NCI-H510A (cell line): ENCODE data around the gene IZUMO2.
"Not testable (repeated sequence)": the region's sequence is repeated elsewhere in the genome, so short reads cannot be mapped to it uniquely, and the experiment has no call there.

Source experiments
- DNase-seq: peaks from one replicate; lab custom pipeline; 2025; lab: John Stamatoyannopoulos, UW

The IZUMO2 gene

DNA sequence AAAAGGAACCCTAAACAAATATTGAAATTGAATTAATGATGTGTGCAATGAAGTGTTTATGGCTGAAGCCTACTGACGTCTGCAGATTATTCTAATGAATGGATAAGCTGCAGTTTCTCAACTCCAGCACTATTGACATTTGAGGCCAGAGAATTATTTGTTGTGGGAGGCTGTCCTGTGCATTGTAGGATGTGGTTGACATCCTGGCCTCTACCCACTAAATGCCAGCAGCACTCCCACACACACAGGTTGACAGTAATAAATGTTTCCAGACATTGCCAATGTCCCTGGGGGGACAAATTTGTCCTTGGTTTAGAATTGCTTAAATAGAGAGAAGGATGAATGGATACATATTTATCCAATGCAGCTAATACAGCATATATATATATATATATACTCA lies 21.1 kb upstream of the IZUMO2 start:
- no peak for DNase-seq

DNA sequence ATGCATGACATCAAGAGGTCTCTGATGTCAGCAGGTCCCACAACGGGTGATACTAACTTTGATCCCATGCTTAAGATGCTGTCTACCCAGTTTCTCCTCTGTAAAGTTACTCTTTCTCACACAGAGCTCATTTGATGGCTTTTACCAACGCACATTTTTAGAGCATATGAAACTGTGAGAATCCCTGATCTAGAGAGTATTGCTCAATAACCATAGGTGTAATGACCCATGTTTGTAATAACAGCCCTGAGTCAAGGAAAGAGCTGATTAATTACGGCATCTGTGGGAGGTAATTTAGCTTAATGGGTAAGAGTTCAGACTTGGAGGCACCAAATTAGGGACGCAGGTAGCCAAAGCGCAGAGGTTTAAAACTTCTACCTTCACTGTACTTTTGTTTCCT lies 18.0 kb upstream of the IZUMO2 start:
- DNase-seq = no peak

- no peak for DNase-seq
Observed at GRCh38 chr19:50178859-50179537, 15.9 kb upstream of the IZUMO2 start.

DNA sequence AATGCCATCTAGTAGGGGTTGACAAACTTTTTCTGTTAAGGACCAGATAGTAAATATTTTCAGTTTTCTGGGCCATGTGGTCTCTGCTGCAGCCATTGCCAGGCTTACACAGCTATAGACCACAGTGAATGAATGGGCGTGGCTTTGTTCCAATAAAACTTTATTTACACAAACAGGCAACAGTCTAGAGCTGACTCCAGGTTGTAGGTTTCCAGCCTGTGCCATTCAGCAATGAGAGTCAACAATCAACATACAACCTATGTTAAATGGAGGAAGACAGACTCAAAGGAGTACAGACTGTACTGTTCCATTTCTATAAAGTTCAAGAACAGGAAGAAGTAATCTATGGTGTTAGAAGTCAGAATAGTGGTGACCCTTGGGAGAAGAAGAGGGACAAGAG lies 15.2 kb upstream of the IZUMO2 start:
- DNase-seq = no peak

DNA sequence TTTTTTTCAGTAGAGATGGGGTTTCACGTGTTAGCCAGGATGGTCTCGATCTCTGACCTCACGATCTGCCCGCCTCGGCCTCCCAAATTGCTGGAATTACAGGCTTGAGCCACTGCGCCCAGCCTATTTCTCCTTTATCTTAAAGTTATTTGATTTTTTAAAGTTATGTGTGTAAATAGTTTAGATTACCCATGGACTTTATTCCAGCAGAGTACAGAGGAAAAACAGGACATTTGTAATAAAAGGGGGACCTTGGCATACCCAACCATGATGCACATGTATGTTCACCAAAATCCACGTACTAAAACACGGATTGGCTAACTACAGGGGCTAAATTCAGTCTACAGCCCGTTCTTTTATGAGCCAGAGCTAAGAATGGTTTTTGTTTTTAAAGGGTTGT lies 13.7 kb upstream of the IZUMO2 start:
- no peak for DNase-seq

DNA sequence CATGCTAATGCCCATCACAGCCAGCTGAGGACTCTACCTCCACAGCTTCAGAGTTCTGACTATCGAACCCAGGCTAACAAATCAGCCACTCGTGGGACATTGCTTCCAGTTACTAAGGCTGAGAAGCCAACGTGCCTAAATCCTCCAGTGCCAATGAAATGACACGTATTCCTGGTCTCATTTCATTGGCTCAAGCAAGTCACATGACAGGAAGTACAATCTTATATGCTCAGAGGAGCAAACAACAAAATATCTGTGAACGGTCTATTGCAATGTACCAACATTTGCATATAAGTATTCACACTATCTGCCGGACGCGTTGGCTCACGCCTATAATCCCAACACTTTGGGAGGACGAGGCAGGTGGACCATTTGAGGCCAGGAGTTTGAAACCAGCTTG lies 12.8 kb upstream of the IZUMO2 start:
- DNase-seq = no peak

GRCh38 chr19:50174100-50174793 lies 11.2 kb upstream of the IZUMO2 start:
- DNase-seq = no peak

- DNase-seq = no peak
Observed at GRCh38 chr19:50173127-50173526, 10.0 kb upstream of the IZUMO2 start.

DNA sequence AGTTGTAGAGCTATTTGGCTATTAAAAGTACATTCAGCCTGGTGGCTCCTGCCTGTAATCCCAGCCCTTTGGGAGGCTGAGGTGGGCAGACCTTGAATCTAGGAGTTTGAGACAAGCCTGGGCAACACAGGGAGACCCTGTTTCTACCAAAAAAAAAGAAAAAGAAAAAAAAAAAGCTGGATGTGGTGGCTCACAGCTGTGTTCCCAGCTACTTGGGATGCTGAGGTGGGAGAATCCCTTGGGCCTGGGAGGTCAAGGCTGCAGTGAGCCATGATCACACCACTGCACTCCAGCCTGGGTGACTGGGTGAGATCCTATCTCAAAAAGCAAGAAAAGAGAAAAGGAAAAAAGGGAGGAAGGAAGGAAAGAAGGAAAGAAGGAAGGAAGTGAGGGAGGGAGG lies 9.6 kb upstream of the IZUMO2 start:
- DNase-seq = no peak

- DNase-seq = no peak
Observed at GRCh38 chr19:50171752-50172151, 8.7 kb upstream of the IZUMO2 start.

- DNase-seq = no peak
Observed at GRCh38 chr19:50167314-50167721, 4.2 kb upstream of the IZUMO2 start.

GRCh38 chr19:50159078-50159477 lies 4.0 kb downstream of the IZUMO2 start:
- DNase-seq = no peak

DNA sequence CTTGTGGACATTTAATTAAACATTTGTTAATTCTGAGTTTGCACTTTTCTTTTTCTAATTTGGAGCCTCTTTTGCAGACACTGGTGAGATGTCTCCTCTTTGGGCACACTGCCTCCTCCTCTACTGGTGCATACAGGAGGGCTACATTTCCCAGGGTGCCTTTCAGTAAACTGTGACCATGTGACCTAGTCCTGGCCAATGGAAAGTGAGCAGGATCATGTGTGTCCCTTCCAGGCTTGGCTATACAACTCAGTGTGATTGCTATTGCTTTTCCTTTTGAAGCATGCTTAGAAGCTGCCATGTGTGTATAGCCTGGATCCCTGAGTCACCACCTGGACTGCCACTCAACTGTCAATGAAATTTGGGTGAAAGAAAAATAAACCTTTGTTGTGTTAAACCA lies 4.5 kb downstream of the IZUMO2 start:
- DNase-seq = no peak

GRCh38 chr19:50155520-50156109 lies 7.5 kb downstream of the IZUMO2 start:
- DNase-seq = no peak

- no peak for DNase-seq
Observed at GRCh38 chr19:50154529-50154928, 8.6 kb downstream of the IZUMO2 start.

- no peak for DNase-seq
Observed at GRCh38 chr19:50152578-50152977, 10.5 kb downstream of the IZUMO2 start.

- no peak for DNase-seq
Observed at GRCh38 chr19:50148528-50148927, 14.6 kb downstream of the IZUMO2 start.

DNA sequence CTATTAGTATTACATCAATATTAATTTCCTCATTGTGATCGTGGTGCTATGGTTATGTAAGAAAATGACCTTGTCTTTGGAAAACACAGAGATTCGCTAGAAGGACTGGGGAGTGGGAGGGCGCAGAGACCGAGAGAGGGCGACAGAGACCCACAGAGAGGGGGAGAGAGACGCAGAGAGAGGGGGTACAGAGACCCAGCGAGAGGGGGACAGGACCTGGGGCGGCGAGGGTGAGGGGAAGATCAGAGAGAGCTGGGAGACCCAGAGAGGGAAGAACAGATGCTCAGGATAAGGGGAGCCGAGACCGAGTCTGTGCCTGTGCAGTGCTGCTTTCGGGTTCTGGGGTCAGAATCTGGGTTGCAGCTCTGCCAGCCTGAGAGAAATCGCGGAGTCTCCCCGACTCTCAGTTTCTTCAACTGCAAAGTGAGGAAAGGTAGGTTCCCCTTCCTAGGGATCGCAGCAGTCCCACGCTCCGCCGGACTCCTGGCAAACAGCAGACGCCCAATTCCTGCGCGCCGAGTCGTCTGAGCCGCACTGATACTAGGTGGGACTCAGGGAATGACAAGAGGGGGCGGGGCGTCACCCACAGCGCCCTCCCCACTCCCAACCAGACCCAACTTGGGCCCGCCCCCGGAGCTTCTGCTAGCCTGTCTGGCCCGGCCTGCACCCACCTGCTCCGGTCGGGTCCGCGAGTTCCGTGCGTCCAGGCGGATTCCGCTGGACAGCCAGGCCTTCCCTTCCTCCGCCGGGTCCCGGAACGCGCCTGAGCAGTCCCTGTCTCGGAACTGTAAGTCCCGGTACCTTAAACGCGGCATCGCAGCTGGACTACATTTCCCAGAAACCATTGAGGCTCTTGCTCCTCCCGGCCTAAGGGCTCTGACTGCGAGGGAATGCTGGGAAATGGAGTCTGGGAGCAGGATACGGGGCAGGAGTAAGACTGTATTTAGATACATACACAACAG lies 15.3 kb downstream of the IZUMO2 start:
- DNase-seq = no peak

DNA sequence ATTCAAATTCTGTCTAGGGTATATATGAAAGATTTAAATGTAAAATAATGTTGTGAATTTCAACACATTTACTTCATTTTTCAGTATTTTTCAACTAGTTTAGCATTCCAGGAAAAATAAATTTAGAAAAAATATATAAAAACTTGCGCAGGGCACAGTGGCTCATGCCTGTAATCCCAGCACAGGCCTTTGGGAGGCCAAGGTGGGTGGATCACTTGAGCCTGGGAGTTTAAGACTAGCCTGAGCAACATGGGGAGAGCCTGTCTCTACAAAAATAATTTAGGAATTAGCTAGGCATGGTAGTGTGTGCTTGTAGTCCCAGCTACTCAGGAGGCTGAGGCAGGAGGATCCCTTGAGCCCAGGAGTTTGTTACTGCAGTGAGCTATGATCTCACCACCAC lies 21.2 kb downstream of the IZUMO2 start:
- DNase-seq = not testable (repeated sequence)

DNA sequence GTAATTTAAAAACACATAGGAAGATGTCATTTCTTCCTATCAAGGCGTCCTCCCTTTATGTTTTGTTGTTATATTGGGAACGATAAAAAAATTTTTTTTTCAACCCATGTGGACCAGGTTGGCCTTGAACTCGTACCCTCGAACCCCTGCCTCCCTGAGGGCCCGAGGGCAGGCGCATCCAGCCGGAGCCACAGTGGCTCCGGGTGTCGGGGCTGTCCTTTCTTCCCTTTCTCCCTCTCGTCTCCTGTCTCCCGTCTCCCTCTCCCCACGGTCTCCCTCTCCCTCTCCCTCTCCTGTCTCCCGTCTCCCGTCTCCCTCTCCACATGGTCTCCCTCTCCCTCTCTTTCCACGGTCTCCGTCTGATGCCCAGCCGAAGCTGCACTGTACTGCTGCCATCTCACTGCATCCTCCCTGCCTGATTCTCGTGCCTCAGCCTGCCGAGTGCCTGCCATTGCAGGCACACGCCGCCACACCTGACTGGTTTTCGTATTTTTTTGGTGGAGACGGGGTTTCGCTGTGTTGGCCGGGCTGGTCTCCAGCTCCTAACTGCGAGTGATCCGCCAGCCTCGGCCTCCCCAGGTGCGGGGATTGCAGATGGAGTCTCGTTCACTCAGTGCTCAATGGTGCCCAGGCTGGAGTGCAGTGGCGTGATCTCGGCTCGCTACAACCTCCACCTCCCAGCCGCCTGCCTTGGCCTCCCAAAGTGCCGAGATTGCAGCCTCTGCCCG lies 22.8 kb downstream of the IZUMO2 start:
- not testable (repeated sequence) for DNase-seq

DNA sequence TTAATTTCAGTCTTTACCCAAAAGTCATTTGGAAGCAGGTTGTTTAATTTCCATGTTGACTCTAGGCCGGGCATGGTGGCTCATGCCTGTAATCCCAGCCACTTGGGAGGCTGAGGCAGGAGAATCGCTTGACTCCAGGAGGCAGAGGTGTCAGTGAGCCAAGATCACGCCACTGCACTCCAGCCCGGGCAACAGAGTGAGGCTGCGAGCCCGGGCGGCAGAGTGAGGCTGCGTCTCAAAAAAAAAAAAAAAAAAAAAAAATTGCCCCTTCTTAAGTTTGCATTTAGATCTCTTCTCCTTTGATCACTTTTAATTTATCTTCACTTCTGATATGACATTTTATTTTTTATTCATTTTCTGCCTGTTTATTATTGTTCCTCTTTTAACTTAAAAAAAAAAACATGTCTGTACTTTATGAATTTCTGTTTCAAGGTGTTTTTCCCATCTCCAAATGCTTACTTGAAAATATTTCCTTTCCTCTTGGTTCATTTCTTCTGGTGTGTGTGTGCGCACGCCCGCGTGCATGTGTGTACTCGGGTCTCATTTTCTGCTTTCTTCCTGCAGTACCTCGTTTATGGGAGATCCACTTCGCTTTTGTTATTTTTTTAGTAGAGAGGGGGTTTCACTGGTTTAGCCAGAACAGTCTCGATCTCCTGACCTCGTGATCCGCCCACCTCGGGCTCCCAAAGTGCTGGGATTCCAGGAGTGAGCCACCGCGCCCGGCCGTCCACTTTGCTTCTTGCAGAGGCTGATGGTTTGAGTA lies 26.3 kb downstream of the IZUMO2 start:
- not testable (repeated sequence) for DNase-seq
